Upper lobe of left lung (tissue), 6 donors: Measurements from ENCODE around the gene COL18A1. TPM values are rescaled to one million over a fixed set of nuclear protein-coding genes. Genes with fewer than 3 reads are reported as not detected.

Experiments used
- ATAC-seq, 2 donors: fragments of 200-7000 bp; cut with Tn5 transposase; one replicate each; pipeline ENCODE4 v1.9.1; 2022; ENCODE audit warnings: mild to moderate bottlenecking in 2 of 2, moderate library complexity in 2 of 2; ENCODE audit not compliant: low FRiP score in 2 of 2
- DNase-seq, 2 donors: peaks; one replicate each; pipeline ENCODE4 v3.0.0-alpha.2; 2019 to 2020
- H3K27ac ChIP-seq, 4 donors: fragments of 200-600 bp; sonication (generic); one replicate each; pipeline ENCODE4 v1.5.1; 2016 to 2019
- H3K27me3 ChIP-seq, 4 donors: fragments of 200-600 bp; sonication (generic); one replicate each; pipeline ENCODE4 v1.5.1; 2017 to 2019
- H3K36me3 ChIP-seq, 4 donors: fragments of 200-600 bp; sonication (generic); one replicate each; pipeline ENCODE4 v1.5.1; 2016 to 2019
- H3K4me1 ChIP-seq, 4 donors: fragments of 200-600 bp; sonication (generic); one replicate each; pipeline ENCODE4 v1.5.1; 2018 to 2019
- H3K4me3 ChIP-seq, 4 donors: fragments of 200-600 bp; sonication (generic); one replicate each; pipeline ENCODE4 v1.5.1; 2017 to 2019; ENCODE audit warnings: mild to moderate bottlenecking in 2 of 4, moderate library complexity in 1 of 4
- H3K9me3 ChIP-seq, 4 donors: fragments of 200-600 bp; sonication (generic); one replicate each; pipeline ENCODE4 v1.5.1; 2018 to 2019
- CTCF ChIP-seq, 6 experiments: fragments of 450-650 bp in 4 of 6; fragments of 200-600 bp in 2 of 6; sonication (generic) in 2 of 6; IDR thresholded peaks; one replicate each; pipeline ENCODE4 v1.5.1; 2016 to 2019; ENCODE audit warnings: antibody characterized with exemption in 6 of 6
- EP300 ChIP-seq, 4 donors: sonication (generic); formaldehyde crosslinking; IDR thresholded peaks; one replicate each; pipeline ENCODE4 v1.5.1; 2017; ENCODE audit warnings: antibody characterized with exemption in 4 of 4, control low read depth in 2 of 4
- POLR2A ChIP-seq, 4 donors: fragments of 450-650 bp; IDR thresholded peaks; one replicate each; pipeline ENCODE4 v1.5.1; 2016 to 2017; ENCODE audit warnings: antibody characterized with exemption in 4 of 4, mild to moderate bottlenecking in 2 of 4
- POLR2AphosphoS5 ChIP-seq, 2 donors: sonication (generic); formaldehyde crosslinking; IDR thresholded peaks; one replicate each; pipeline ENCODE4 v1.5.1; 2017; ENCODE audit warnings: antibody characterized with exemption in 2 of 2
- WGBS, 2 donors: methylation state at CpG; one replicate each; pipeline ENCODE4 v1.1.5; 2017 to 2018; 5-methylcytosine and 5-hydroxymethylcytosine counted together
- total RNA-seq, 6 donors: library from RNA; depleted of rRNA in 4 of 6; stranded (reverse); fragments of >200 nt in 4 of 6; gene quantifications; one replicate each; pipeline versions ENCODE4 v1.1.0 to v1.2.1, GENCODE V29; 2016 to 2021
- donor health status: DM: no; HTN: no; CAD: no; lungs with moderate emphysema.
- donor health status: DM: no; HTN: yes; CAD: no; lungs with severe emphysema.

Gene COL18A1
- total RNA-seq, 6 donors from 2014 or later: 34.5 to 138 (median 70.5) TPM

DNA sequence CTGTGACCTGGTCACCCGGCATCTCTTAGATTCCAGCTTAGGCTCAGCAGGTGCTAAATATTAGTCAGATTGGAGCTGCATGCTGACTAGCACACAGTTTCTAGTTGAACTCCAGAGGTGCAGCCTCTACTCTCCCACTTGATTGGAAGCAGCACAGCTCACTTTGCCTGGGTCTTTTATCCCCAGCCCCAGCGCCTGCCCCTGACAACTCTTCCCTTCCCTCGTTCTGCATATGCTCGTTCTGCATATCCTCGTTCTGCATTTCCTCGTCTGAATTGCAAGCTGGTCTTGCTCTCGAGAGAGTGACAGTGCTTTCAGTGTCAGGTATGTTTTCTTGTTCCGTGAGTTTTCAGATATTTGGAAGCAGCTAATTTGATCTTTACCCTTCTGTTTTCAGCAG is 11.7 kb downstream of the COL18A1 start:
- H3K9me3 ChIP-seq: no peaks in the 10 kb centered on the region
- TF ChIP-seq POLR2A (IDR thresholded peaks at IDR 0.05): no peak
- TF ChIP-seq EP300 (IDR thresholded peaks at IDR 0.05): no peak
- no peak for TF ChIP-seq CTCF (IDR thresholded peaks at IDR 0.05)
- TF ChIP-seq POLR2AphosphoS5 (IDR thresholded peaks at IDR 0.05): no peak
- ATAC-seq (no peak), DNase-seq (no peak)
- WGBS, 2 donors: 66 to 72% methylated on average over 7 to 8 of the region's 8 CpGs
- no peaks in the 10 kb centered on the region for H3K27me3 ChIP-seq
- H3K4me3 ChIP-seq: no peak overlapping the region
- peaks cover 3 to 15% (median 11%) of the 10 kb centered on the region in 4 donors for H3K4me1 ChIP-seq
- no peak overlapping the region for H3K27ac ChIP-seq
- H3K36me3 ChIP-seq: no peaks in the 10 kb centered on the region

DNA sequence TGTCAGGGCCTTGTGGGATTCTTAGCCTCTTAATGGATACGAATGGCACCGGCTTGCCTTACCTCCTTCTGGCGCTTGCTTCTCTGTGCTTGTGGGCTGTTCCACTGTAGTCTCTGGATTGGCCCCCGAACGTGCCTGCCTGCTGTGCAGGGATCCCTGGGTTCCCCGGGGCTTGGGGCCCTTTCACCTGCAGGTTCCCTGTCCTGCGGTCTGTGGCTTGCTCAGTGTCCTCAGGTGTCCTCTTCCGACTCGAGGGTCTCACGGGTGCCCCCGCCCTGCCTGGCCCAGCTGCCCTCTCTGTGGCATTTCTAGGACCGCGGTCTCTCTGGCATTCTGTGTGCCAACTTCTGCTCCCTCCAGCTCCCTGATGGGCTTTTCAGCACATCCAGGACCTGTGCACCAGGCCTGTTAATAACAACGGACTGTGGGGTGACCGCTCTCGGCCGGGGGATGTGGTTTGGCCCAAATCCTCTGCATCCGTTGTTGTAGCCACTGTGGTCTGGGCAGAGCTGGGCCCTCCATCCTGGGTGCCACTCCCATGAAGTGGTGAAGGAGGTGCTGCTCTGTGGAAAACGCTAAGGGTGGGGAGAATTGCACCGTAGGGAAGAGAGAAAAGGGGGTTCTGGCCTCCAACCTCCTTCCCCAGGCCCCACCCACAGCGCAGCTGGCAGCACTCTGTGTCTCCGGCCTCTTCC is 12.4 kb downstream of the COL18A1 start:
- H3K27me3 ChIP-seq: no peaks in the 10 kb centered on the region
- H3K9me3 ChIP-seq: no peaks in the 10 kb centered on the region
- no peak overlapping the region for H3K27ac ChIP-seq
- TF ChIP-seq EP300 (IDR thresholded peaks at IDR 0.05) (no peak), POLR2AphosphoS5 (IDR thresholded peaks at IDR 0.05) (no peak), POLR2A (IDR thresholded peaks at IDR 0.05) (no peak), CTCF (IDR thresholded peaks at IDR 0.05) (no peak)
- H3K4me1 ChIP-seq: peaks cover 3 to 17% (median 10%) of the 10 kb centered on the region in 4 donors
- peak in 1 of 2 donors; percentile 64 for DNase-seq
- ATAC-seq: no peak
- H3K36me3 ChIP-seq: no peaks in the 10 kb centered on the region
- H3K4me3 ChIP-seq: no peak overlapping the region
- 82 to 87% methylated on average over 19 to 22 of the region's 22 CpGs for WGBS, 2 donors

GRCh38 chr21:45417951-45418300 is 13.0 kb downstream of the COL18A1 start:
- H3K4me1 ChIP-seq: peaks cover 3 to 12% (median 7%) of the 10 kb centered on the region in 4 donors
- ATAC-seq: no peak
- WGBS, 2 donors: 92 to 96% methylated on average over 9 to 19 of the region's 20 CpGs
- H3K4me3 ChIP-seq: no peak overlapping the region
- H3K27ac ChIP-seq: no peak overlapping the region
- H3K27me3 ChIP-seq: no peaks in the 10 kb centered on the region
- no peaks in the 10 kb centered on the region for H3K36me3 ChIP-seq
- no peak for TF ChIP-seq POLR2A (IDR thresholded peaks at IDR 0.05)
- TF ChIP-seq EP300 (IDR thresholded peaks at IDR 0.05): no peak
- no peak for TF ChIP-seq POLR2AphosphoS5 (IDR thresholded peaks at IDR 0.05)
- TF ChIP-seq CTCF (IDR thresholded peaks at IDR 0.05): no peak
- H3K9me3 ChIP-seq: no peaks in the 10 kb centered on the region
- DNase-seq: peak in 1 of 2 donors; percentile 71

DNA sequence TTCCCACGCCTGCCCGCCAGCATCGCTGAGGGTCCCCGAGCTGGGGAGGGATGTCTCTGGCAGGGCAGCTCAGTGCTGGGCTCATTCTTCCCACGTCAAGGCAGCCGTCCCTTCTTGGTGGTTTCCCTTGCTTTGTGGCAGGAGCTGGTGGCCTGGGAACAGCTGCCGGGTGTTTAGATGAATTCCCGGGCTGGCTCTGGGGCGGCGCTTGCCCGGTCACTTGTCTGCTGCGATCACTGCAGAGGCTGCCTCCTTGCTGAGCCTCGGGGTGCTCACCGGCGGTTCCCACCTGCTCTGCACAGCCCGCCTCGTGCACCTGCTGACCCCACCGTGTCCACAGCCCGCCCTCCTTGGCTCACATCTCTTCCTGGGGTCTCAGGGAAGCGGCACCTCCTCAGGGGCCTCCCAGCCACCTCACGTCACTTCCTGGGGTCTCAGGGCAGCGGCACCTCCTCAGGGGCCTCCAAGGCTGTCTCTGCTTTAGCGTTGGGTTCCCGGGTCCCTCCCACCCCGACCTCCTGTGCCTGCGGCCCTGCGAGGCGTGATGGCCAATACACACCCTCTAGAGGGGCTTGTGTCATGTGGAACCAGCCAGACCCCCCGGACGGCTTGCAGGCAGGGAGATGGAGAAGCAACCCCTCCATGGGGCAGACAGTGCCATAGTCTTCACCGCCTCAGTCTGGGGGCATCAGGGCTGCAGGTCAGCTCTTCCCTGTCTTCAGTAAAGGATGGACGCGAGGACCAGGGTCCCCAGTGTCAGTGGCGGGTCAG is 13.5 kb downstream of the COL18A1 start:
- H3K4me1 ChIP-seq: peaks cover 1 to 11% (median 4%) of the 10 kb centered on the region in 4 donors
- H3K27ac ChIP-seq: no peak overlapping the region
- H3K9me3 ChIP-seq: no peaks in the 10 kb centered on the region
- TF ChIP-seq POLR2AphosphoS5 (IDR thresholded peaks at IDR 0.05) (no peak), POLR2A (IDR thresholded peaks at IDR 0.05) (no peak), CTCF (IDR thresholded peaks at IDR 0.05) (no peak), EP300 (IDR thresholded peaks at IDR 0.05) (no peak)
- H3K36me3 ChIP-seq: no peaks in the 10 kb centered on the region
- no peak overlapping the region for H3K4me3 ChIP-seq
- DNase-seq: peak in 1 of 2 donors; percentile 67
- no peak for ATAC-seq
- H3K27me3 ChIP-seq: no peaks in the 10 kb centered on the region
- 72 to 93% methylated on average over 7 to 29 of the region's 34 CpGs for WGBS, 2 donors
